Nephron (organoid): ENCODE measurements around the gene SMYD3.

Source experiments
- H3K27ac Mint-ChIP-seq, 3 experiments: 2 replicates each; pipeline ENCODE4 v1.8.0; 2020; ENCODE audit warnings: mixed read lengths in 3 of 3, mild to moderate bottlenecking in 2 of 3, moderate library complexity in 1 of 3
- H3K27me3 Mint-ChIP-seq: 2 replicates; pipeline ENCODE4 v1.8.0; 2021; ENCODE audit warnings: low read depth, mild to moderate bottlenecking, moderate library complexity, mixed read lengths
- H3K36me3 Mint-ChIP-seq: 2 replicates; pipeline ENCODE4 v1.8.0; 2020; ENCODE audit warnings: low read depth, mixed read lengths
- H3K4me1 Mint-ChIP-seq: 2 replicates; pipeline ENCODE4 v1.8.0; 2020; ENCODE audit warnings: mixed read lengths
- H3K4me3 Mint-ChIP-seq, 3 experiments: 2 replicates each; pipeline ENCODE4 v1.8.0; 2020; ENCODE audit warnings: mild to moderate bottlenecking in 3 of 3, mixed read lengths in 3 of 3, moderate library complexity in 2 of 3
- H3K9me3 Mint-ChIP-seq: 2 replicates; pipeline ENCODE4 v1.8.0; 2020; ENCODE audit warnings: mixed read lengths
- CTCF ChIP-seq, 3 experiments: fragments of 200-600 bp; sonication (generic); IDR thresholded peaks; one replicate each; pipeline ENCODE4 v1.5.0; 2021; ENCODE audit warnings: antibody characterized with exemption in 3 of 3; ENCODE audit not compliant: unreplicated experiment in 3 of 3

SMYD3 gene

GRCh38 chr1:245990315-245991022 lies 516.6 kb downstream of the SMYD3 start:
- no peak for TF ChIP-seq CTCF (IDR thresholded peaks at IDR 0.05; ENCODE audit: unreplicated experiment in 3 of 3)
- H3K27me3 Mint-ChIP-seq = no peaks in the 10 kb centered on the region
- H3K4me3 Mint-ChIP-seq = no peak overlapping the region
- H3K36me3 Mint-ChIP-seq = no peaks in the 10 kb centered on the region
- H3K27ac Mint-ChIP-seq = peak overlapping the region in 1 of 3 experiments; percentile 60
- H3K4me1 Mint-ChIP-seq = peaks cover 33% of the 10 kb centered on the region
- H3K9me3 Mint-ChIP-seq = peaks cover 3% of the 10 kb centered on the region

GRCh38 chr1:245988393-245989078 lies 518.5 kb downstream of the SMYD3 start:
- no peak for TF ChIP-seq CTCF (IDR thresholded peaks at IDR 0.05; ENCODE audit: unreplicated experiment in 3 of 3)
- Mint-ChIP-seq H3K27me3 (no peaks in the 10 kb centered on the region), H3K27ac (peak overlapping the region in 2 of 3 experiments; percentile 1 to 78), H3K36me3 (no peaks in the 10 kb centered on the region), H3K9me3 (peaks cover 3% of the 10 kb centered on the region), H3K4me1 (peaks cover 29% of the 10 kb centered on the region), H3K4me3 (no peak overlapping the region)

- H3K36me3 Mint-ChIP-seq = no peaks in the 10 kb centered on the region
- peak overlapping the region in 2 of 3 experiments; percentile 78 for H3K27ac Mint-ChIP-seq
- peaks cover 3% of the 10 kb centered on the region for H3K9me3 Mint-ChIP-seq
- H3K4me3 Mint-ChIP-seq = no peak overlapping the region
- H3K4me1 Mint-ChIP-seq = peaks cover 29% of the 10 kb centered on the region
- TF ChIP-seq CTCF (IDR thresholded peaks at IDR 0.05; ENCODE audit: unreplicated experiment in 3 of 3) = no peak
- no peaks in the 10 kb centered on the region for H3K27me3 Mint-ChIP-seq
Observed at GRCh38 chr1:245987997-245988392, 519.1 kb downstream of the SMYD3 start.

DNA sequence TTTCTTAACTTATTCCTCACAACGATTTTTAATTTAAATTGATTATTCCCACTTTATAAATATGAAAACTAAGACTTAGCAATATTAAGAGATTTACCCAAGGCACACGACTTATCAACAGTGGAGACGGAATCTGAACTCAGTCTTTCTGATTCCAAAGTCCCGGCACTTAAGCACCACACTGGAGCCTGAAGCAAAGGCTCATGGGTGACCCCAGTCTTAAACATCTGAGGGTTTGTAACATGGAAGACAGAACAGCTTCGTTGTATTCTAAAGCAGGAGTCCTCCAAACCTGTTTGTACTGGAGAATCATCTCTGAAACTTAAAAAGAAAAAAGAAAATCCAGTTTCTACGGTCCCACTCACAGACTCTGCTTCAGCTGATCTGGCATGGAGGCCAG lies 519.5 kb downstream of the SMYD3 start:
- no peak for TF ChIP-seq CTCF (IDR thresholded peaks at IDR 0.05; ENCODE audit: unreplicated experiment in 3 of 3)
- peak overlapping the region in 2 of 3 experiments; percentile 73 to 78 for H3K27ac Mint-ChIP-seq
- H3K27me3 Mint-ChIP-seq = no peaks in the 10 kb centered on the region
- no peak overlapping the region for H3K4me3 Mint-ChIP-seq
- no peaks in the 10 kb centered on the region for H3K36me3 Mint-ChIP-seq
- peaks cover 29% of the 10 kb centered on the region for H3K4me1 Mint-ChIP-seq
- H3K9me3 Mint-ChIP-seq = peaks cover 3% of the 10 kb centered on the region

DNA sequence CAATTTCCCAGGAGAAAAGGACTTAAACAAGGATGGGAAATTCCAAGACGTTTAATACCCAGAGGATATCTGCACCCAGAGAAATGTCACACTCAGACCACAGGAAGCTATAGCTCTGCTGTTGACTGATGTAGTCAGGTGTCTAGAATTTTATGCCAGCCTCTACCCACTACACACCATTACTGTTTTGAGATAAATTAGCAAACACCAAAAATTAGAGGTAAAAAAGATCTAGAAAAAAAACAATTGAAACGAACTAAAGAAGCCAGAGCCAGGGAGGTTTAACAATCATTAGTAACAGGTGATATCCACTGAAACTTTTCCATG lies 519.9 kb downstream of the SMYD3 start:
- peaks cover 3% of the 10 kb centered on the region for H3K9me3 Mint-ChIP-seq
- peak overlapping the region; percentile 56 to 78 (median 73) for H3K27ac Mint-ChIP-seq
- no peaks in the 10 kb centered on the region for H3K36me3 Mint-ChIP-seq
- H3K27me3 Mint-ChIP-seq = no peaks in the 10 kb centered on the region
- no peak overlapping the region for H3K4me3 Mint-ChIP-seq
- no peak for TF ChIP-seq CTCF (IDR thresholded peaks at IDR 0.05; ENCODE audit: unreplicated experiment in 3 of 3)
- H3K4me1 Mint-ChIP-seq = peaks cover 29% of the 10 kb centered on the region
